Lung (tissue), 12 donors: ENCODE results near the gene USP53. TPM values are rescaled to one million over a fixed set of nuclear protein-coding genes. Genes with fewer than 3 reads are reported as not detected.

Source experiments
- ATAC-seq: fragments of 200-7000 bp; cut with Tn5 transposase; one replicate; pipeline ENCODE4 v1.9.1; 2020; ENCODE audit warnings: moderate number of reproducible peaks; ENCODE audit not compliant: insufficient read depth, low FRiP score
- DNase-seq, 3 donors: peaks; one replicate each; pipeline ENCODE4 v3.0.0-alpha.2; 2013 to 2017
- H3K27ac ChIP-seq, 2 donors: one replicate each; pipeline ENCODE4 v1.5.1; 2013; ENCODE audit warnings: mild to moderate bottlenecking in 2 of 2, moderate library complexity in 2 of 2, control low read depth in 1 of 2, inconsistent platforms in 1 of 2, low read depth in 1 of 2, low read length in 1 of 2
- H3K27me3 ChIP-seq, 3 donors: one replicate each; pipeline ENCODE4 v1.5.1; 2013; ENCODE audit warnings: low read length in 2 of 3; ENCODE audit not compliant: control insufficient read depth in 3 of 3, insufficient read depth in 3 of 3
- H3K36me3 ChIP-seq, 4 donors: one replicate each; pipeline ENCODE4 v1.5.1; 2013; ENCODE audit warnings: low read length in 4 of 4, mild to moderate bottlenecking in 1 of 4, moderate library complexity in 1 of 4; ENCODE audit not compliant: control insufficient read depth in 4 of 4, insufficient read depth in 4 of 4
- H3K4me1 ChIP-seq, 5 donors: one replicate each; pipeline ENCODE4 v1.5.1; 2013; ENCODE audit warnings: low read length in 5 of 5, mild to moderate bottlenecking in 2 of 5, moderate library complexity in 1 of 5; ENCODE audit not compliant: control insufficient read depth in 5 of 5, insufficient read depth in 5 of 5
- H3K4me3 ChIP-seq: one replicate; pipeline ENCODE4 v1.5.1; 2013; ENCODE audit warnings: mild to moderate bottlenecking, control low read depth, moderate library complexity
- H3K9ac ChIP-seq, 2 donors: one replicate each; pipeline ENCODE4 v1.5.1; 2013; ENCODE audit warnings: low read length in 2 of 2, control low read depth in 1 of 2; ENCODE audit not compliant: insufficient read depth in 1 of 2
- H3K9me3 ChIP-seq, 4 donors: one replicate each; pipeline ENCODE4 v1.5.1; 2013; ENCODE audit warnings: low read length in 3 of 4, mild to moderate bottlenecking in 1 of 4, moderate library complexity in 1 of 4; ENCODE audit not compliant: control insufficient read depth in 4 of 4, insufficient read depth in 3 of 4
- CTCF ChIP-seq: IDR thresholded peaks from 2 replicates; pipeline ENCODE4 v1.5.1; 2012; ENCODE audit warnings: mild to moderate bottlenecking; ENCODE audit errors: control extremely low read depth, extremely low read depth
- WGBS, 2 donors: extraction: QIAGEN DNeasy Blood & Tissue Kit; methylation state at CpG; one replicate each; pipeline ENCODE4 v1.1.7; 2013; 5-methylcytosine and 5-hydroxymethylcytosine counted together
- polyA plus RNA-seq, 2 donors: library from polyadenylated mRNA; stranded (reverse); fragments of 200-250 nt; gene quantifications; one replicate each; pipeline ENCODE4 v1.2.1, GENCODE V29; 2013
- total RNA-seq, 2 donors: library from RNA; depleted of rRNA in 1 of 2; stranded (reverse); fragments of >200 nt in 1 of 2; gene quantifications; one replicate each; pipeline ENCODE4 v1.2.1, GENCODE V29; 2014 to 2021
- donor health status: control.
- donor health status: control.
- donor health status: Bipolar disorder and iron deficiency.
- donor health status: healthy.
- donor health status: DM: yes; HTN: yes; CAD: no.

The USP53 gene
- total and polyA plus RNA-seq, 4 donors = 13.0 to 54.6 (median 26.3) TPM

GRCh38 chr4:119204916-119205315, 7.6 kb upstream of the USP53 start:
- 64 to 72% methylated on average over 4 of the region's 4 CpGs for WGBS, 2 donors
- H3K9ac ChIP-seq = peak overlapping the region in 1 of 2 donors; percentile 47
- TF ChIP-seq CTCF = no peak
- no peaks in the 10 kb centered on the region for H3K27me3 ChIP-seq
- no peak for ATAC-seq
- no peak overlapping the region for H3K4me3 ChIP-seq
- no peaks in the 10 kb centered on the region for H3K9me3 ChIP-seq
- H3K27ac ChIP-seq = peak overlapping the region in 1 of 2 donors; percentile 45
- DNase-seq = peak; percentile 34 to 63 (median 58)
- H3K36me3 ChIP-seq = no peaks in the 10 kb centered on the region
- peaks cover 0 to 28% (median 11%) of the 10 kb centered on the region in 5 donors for H3K4me1 ChIP-seq

- Histone ChIP-seq H3K9ac (no peak overlapping the region), H3K27ac (no peak overlapping the region), H3K4me3 (no peak overlapping the region), H3K4me1 (peaks cover 0 to 28% (median 11%) of the 10 kb centered on the region in 5 donors), H3K36me3 (no peaks in the 10 kb centered on the region), H3K9me3 (no peaks in the 10 kb centered on the region), H3K27me3 (no peaks in the 10 kb centered on the region)
- DNase-seq (peak in 1 of 3 donors; percentile 14), ATAC-seq (no peak)
- no peak for TF ChIP-seq CTCF
Observed at GRCh38 chr4:119205690-119206089, 6.8 kb upstream of the USP53 start.

- H3K9me3 ChIP-seq = no peaks in the 10 kb centered on the region
- TF ChIP-seq CTCF = no peak
- H3K27me3 ChIP-seq = no peaks in the 10 kb centered on the region
- peak overlapping the region in 1 of 2 donors; percentile 78 for H3K27ac ChIP-seq
- H3K36me3 ChIP-seq = no peaks in the 10 kb centered on the region
- DNase-seq = peak in 2 of 3 donors; percentile 36 to 51
- 65 to 73% methylated on average over 1 of the region's 1 CpG for whole genome bisulfite sequencing, 2 donors
- H3K9ac ChIP-seq = no peak overlapping the region
- peaks cover 0 to 31% (median 11%) of the 10 kb centered on the region in 5 donors for H3K4me1 ChIP-seq
- ATAC-seq = no peak
- no peak overlapping the region for H3K4me3 ChIP-seq
Observed at GRCh38 chr4:119206178-119206577, 6.3 kb upstream of the USP53 start.

- Histone ChIP-seq H3K9me3 (no peaks in the 10 kb centered on the region), H3K4me1 (peaks cover 0 to 35% (median 11%) of the 10 kb centered on the region in 5 donors), H3K27me3 (no peaks in the 10 kb centered on the region), H3K9ac (no peak overlapping the region), H3K4me3 (no peak overlapping the region), H3K27ac (no peak overlapping the region), H3K36me3 (no peaks in the 10 kb centered on the region)
- ATAC-seq (no peak), DNase-seq (peak in 2 of 3 donors; percentile 76)
- 7 to 25% methylated on average over 1 of the region's 1 CpG for WGBS, 2 donors
- no peak for TF ChIP-seq CTCF
Observed at GRCh38 chr4:119207051-119207450, 5.5 kb upstream of the USP53 start.
